Head of caudate nucleus (tissue), 42 donors: Measurements from ENCODE around the gene GCK.

Experiments
- DNase-seq, 42 donors: peaks; one replicate each; pipeline versions ENCODE4 v3.0.0 to v3.0.0-alpha.2; 2020 to 2021; ENCODE audit warnings: mixed read lengths in 7 of 42
- intact Hi-C: fragments of 100-400 bp; cut with DNase I; formaldehyde crosslinking; loops from one replicate; pipeline ENCODE4 v1.15.0; 2022

GCK gene

GRCh38 chr7:44151956-44152355 lies 37.3 kb downstream of the GCK start:
- intact Hi-C loops: no loop called here
- DNase-seq: peak in 4 of 42 donors; percentile 5 to 25 (median 13)

DNA sequence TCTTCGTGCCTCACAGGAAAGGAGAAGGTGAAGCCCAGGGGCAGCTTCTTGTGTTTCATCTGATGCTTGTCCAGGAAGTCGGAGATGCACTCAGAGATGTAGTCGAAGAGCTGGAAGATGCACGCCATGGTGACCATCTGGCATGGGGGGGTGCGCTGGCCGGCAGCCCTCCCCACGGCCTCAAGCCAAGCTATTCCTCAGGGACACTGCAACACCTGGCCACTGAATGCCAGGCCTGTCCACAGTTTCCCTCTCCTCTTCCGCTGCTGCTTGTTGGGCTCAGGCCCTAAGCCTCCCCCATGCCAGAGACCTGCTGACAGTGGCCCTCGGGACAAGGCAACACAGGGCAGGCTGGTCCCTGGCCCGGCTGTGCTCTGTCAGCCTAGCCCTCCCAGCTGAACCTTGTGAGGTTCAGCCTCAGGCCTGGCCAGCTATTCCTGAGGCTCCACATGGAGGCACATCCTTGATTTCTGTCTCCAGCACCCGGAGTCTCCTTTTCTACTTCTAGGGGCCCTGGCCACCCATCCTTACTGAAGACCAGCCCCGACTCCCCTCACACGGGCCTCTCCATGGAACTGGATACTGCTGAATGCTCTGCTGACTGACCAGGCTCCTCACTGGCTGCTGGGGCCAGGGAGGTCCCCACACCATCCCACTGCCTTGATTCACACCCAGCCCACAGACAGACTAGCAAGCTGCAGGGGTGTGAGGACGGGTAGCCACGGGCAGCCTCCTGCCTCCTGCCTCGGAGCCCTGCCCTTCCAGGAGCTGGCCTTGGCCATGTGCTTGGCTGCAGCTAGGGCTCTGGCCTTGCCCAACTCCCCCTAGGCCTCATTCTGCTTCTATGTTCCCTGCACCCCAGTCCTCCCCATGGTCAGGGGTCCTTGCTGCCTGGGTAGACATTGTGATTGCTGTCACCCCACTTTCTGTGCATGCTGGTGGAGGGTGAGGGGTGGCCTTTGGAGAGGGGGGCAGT lies 38.0 kb downstream of the GCK start:
- intact Hi-C loops: no loop called here
- DNase-seq: peak in 5 of 42 donors; percentile 5 to 38 (median 16)

- DNase-seq: no peak
- intact Hi-C loops: no loop called here
Measured at GRCh38 chr7:44150466-44150832, 38.8 kb downstream of the GCK start.

DNA sequence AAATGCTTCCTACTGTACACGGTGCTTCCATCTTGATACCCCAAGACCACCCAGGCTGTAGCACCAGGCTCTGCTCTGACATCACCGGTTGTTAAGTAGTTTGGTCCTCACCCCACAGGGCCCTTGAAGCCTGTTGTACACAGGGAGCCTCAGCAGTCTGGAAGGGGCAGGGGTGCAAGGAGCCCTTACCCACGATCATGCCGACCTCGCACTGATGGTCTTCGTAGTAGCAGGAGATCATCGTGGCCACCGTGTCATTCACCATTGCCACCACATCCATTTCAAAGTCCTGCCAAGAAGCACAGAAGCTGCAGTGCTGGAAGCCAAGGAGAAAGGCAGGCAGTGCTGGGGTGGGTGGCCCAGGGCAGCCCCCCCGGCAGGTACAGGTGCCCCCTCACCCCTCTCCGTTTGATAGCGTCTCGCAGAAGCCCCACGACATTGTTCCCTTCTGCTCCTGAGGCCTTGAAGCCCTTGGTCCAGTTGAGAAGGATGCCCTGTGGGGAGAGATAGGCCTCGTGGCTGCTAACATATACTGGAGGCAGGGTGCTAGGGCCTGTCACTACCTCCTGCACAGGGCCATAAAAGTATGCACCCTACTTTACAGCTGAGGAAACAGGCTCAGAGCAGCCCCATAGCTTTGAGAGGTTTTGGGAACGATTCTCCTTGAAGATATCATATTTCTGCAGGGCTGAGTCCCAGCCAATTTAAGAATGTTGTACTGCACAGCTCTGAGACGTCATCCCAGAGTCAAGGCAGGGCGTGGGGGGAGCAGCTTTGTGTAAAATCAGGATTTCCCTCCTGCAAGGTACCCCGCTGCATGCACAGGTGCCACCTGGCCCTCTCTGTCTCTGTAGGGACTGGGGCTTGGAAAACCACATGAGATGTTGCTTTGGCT lies 39.4 kb downstream of the GCK start:
- intact Hi-C loops: no loop called here
- peak in 7 of 42 donors; percentile 1 to 24 (median 11) for DNase-seq

- intact Hi-C loops: no loop called here
- peak in 4 of 42 donors; percentile 1 to 18 (median 12) for DNase-seq
Measured at GRCh38 chr7:44148961-44149536, 40.2 kb downstream of the GCK start.

GRCh38 chr7:44148166-44148565 lies 41.1 kb downstream of the GCK start:
- intact Hi-C loops: no loop called here
- DNase-seq: peak in 5 of 42 donors; percentile 3 to 30 (median 18)

- intact Hi-C loops: no loop called here
- DNase-seq: peak in 39 of 42 donors; percentile 8 to 74 (median 42)
Measured at GRCh38 chr7:44147026-44147991, 41.9 kb downstream of the GCK start.

DNA sequence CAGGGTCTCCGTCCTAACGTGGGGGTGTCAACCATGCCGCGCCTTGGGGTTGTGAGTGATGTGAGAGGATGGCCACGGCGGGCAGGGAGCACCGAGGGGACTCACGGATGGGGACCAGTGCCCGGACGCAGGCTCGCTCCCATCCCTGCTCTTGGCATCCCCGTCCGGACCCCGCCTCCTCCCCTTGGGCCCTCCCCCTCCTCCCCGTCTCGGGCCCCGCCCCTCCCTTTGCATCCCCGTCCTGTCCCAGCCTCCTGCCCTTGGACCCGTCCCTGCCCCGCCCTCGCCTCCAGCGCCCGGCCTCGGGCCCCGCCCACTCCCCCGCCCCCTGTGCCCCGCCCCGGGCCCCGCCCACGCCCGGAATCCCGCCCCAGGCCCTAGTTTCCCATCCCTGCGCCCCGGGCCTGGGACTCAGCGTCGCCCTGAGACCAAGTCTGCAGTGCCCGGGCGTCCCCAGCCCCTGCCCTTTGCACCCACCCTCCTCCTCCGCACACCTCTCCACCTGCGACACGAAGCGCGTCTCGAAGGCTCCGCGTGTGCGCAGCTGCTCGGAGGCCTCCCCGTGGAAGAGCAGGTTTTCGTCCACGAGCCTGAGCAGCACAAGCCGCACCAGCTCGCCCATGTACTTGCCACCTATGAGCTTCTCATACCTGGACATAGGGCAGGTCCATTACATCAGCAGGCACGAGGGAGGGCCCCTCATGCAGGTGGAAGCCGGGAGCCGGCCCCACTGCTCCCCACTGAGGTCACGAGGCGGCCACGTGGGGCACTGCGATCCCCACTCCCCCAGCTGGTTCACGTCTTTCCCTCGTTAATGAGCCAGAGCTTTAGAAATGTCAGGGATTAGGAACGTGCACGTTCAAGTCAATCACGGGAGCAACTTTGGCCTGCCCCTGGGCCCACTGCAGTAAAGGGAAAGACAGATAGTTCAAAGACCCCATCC lies 43.0 kb downstream of the GCK start:
- DNase-seq: peak; percentile 36 to 92 (median 80)
- intact Hi-C loops: no loop called here

DNA sequence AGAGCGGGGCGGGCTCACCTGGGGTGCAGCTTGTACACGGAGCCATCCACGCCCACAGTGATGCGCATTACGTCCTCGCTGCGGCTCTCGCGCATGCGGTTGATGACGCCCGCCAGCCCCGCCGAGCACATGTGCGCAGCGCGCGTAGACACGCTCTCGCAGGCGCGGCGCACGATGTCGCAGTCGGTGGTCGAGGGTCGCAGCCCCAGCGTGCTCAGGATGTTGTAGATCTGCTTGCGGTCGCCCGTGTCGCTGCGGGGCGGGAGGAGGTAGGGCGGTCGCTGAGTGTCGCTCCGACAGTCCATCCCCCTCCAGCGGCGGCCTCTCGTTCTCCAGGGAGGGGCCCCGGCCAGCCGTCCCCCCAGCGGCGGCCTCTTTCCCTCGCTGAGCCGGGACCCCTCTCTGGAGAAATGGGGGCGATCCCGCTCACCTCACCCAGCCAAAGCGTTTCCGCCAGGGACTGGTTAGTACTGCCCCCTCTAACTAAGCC lies 43.7 kb downstream of the GCK start:
- peak in 40 of 42 donors; percentile 20 to 79 (median 52) for DNase-seq
- intact Hi-C loops: no loop called here

DNA sequence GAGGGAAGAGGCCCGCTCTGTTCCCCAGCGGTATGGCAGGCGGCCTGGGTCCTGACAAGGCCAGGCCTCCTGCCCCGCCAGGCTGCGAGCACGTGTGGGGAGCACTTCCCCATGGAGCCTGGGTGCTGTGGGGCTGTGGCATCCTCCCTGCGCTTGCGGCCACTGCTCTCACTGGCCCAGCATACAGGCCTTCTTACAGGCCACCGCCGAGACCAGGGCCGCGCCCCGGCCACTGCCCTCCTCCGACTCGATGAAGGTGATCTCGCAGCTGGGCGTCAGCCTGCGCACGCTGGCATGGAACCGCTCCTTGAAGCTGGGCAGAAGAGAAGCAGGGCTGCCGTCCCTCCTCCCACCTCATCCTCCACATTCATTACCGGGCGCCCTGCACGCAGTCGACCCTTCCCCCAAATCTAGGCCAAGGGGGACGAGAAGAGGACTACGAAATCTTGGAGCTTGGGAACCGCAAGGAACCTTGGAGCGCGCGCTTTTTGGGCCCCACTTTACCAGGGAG lies 44.2 kb downstream of the GCK start:
- DNase-seq: peak in 6 of 42 donors; percentile 11 to 41 (median 28)
- intact Hi-C loops: no loop called here

- peak in 2 of 42 donors; percentile 13 to 15 for DNase-seq
- intact Hi-C loops: no loop called here
Measured at GRCh38 chr7:44144426-44144967, 44.7 kb downstream of the GCK start.

DNA sequence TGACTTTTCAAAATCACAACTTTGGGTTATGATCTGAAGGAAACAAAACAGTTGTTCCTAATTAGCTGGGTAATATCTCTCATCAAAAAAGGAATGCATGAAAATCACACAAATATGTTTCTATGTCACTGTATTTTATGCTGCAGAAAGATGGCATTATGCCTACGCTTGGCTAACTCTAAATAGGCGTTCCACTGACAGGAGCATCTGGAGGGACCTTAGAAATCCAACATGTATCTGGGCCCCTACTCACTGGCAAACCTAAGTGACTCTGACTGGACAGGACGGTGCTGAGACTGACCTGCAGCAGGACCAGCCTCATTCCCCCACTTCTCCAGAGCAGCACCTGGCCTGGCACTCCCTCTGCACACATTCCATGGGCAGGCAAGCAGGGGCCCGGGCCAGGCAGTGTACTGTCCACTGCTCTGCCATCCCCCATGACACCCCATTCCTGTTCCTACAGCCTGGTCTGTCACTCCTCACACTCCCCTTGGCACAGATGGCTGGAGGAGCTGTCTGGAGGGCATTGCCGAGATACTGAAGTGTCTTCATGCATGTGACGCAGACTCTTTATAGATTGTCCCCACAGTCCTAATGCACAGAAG lies 45.5 kb downstream of the GCK start:
- intact Hi-C loops: no loop called here
- DNase-seq: peak in 2 of 42 donors; percentile 22 to 23

- DNase-seq: no peak
- intact Hi-C loops: no loop called here
Measured at GRCh38 chr7:44142028-44142427, 47.2 kb downstream of the GCK start.

DNA sequence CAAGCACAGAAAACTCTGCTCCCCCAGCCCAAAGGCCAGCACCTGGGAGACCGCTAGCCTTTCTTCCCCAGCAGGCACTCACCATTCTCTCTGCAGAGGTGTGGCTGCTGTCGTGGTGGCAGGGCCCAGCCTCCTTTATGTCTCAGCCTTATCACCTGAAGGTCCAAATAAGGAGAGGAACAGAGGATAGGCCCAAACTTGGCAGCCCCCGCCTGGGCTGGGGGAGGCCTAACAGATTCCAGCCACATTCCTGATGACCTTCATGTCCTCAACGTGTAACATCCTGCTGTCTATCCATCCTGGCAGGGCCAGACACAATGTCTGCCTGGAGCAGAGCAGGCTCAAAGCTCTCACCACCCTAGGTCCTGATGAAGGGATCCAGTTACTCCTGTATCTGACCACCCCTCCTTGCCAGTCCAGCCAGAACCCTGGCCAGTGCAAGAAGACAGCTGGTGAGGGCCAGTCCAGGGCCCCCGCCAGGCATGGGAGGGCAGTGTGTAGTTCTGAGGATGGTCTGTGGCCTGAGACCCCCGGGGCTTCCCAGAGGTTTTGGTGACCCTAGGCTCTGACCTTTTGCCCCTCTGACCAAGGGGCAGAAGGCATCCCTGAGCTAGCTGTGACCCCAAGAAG lies 47.9 kb downstream of the GCK start, which contains the start of gene MYL7:
Gene MYL7 (minus strand): TSS at position 112 of the 630 bp plus-strand sequence. CDS start 27 bp downstream, at position 85.
- no peak for DNase-seq

DNA sequence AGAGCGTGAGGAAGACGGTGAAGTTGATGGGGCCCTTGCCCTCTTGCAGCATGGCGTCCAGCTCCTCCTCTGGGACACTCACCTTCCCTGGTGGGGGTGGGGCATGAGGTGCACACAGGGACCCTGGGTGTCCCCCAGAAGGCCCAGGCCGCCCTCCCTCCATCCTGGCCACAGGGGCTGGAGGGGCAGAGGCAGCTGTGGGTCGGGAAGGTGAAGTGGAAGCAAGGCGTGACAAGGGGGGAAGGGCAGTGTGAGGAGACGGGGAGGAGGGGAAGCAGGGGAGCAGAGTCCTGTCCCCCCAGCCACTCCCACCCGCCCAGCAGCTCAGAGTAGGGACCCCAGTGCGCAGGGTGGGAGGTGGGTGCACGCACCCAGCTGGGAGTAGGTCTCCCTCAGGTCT lies 48.9 kb downstream of the GCK start:
- DNase-seq: no peak
- intact Hi-C loops: no loop called here

More for the DNA sequence above, 47.9 kb downstream of the GCK start, which contains the start of gene MYL7:
- intact Hi-C loops: no loop called here
